H1 (cell line): ENCODE results near the gene FBXL17. TPM values are rescaled to one million over a fixed set of nuclear protein-coding genes. Genes with fewer than 3 reads are reported as not detected.

ENCODE experiments used
- CTCF ChIA-PET: fragments of 300-600 bp; sonication (Branson Sonifier 250); formaldehyde crosslinking; loops from one replicate; lab custom pipeline; 2021; ENCODE audit not compliant: partially characterized antibody; lab: Charles Lee
- POLR2A ChIA-PET: fragments of 300-600 bp; sonication (Branson Sonifier 250); formaldehyde crosslinking; loops from one replicate; lab custom pipeline; 2021; ENCODE audit warnings: inconsistent platforms; ENCODE audit not compliant: partially characterized antibody; lab: Charles Lee
- DNase-seq, 2 experiments: peaks; one replicate each; pipeline versions ENCODE4 v3.0.0 to v3.0.0-alpha.2; 2010 to 2022; ENCODE audit warnings: low spot score in 2 of 2, low read depth in 1 of 2, mixed read lengths in 1 of 2
- FAIRE-seq: peaks from 2 replicates; lab custom pipeline; 2011; peaks lifted over from hg19 to GRCh38; lab: Jason Lieb, UNC
- H2AFZ ChIP-seq: 2 replicates; pipeline ENCODE4 v1.8.1; 2012; ENCODE audit warnings: low read length, inconsistent platforms
- H2AK5ac ChIP-seq: 2 replicates; pipeline ENCODE4 v1.6.1; 2013; ENCODE audit warnings: low read depth, low read length
- H2BK120ac ChIP-seq: replicated peaks from 2 replicates; pipeline ENCODE3; 2013; ENCODE audit warnings: low read depth, low read length, inconsistent platforms
- H2BK12ac ChIP-seq: 2 replicates; pipeline ENCODE4 v1.6.1; 2013; ENCODE audit warnings: low read depth, low read length
- H2BK15ac ChIP-seq: 2 replicates; pipeline ENCODE4 v1.6.1; 2013; ENCODE audit warnings: low read length
- H2BK20ac ChIP-seq: 2 replicates; pipeline ENCODE4 v1.6.1; 2013; ENCODE audit warnings: low read length
- H2BK5ac ChIP-seq: 2 replicates; pipeline ENCODE4 v1.6.1; 2013; ENCODE audit warnings: low read depth, low read length
- H3K14ac ChIP-seq: 2 replicates; pipeline ENCODE4 v1.6.1; 2013; ENCODE audit warnings: inconsistent platforms; ENCODE audit not compliant: insufficient read length
- H3K18ac ChIP-seq: 2 replicates; pipeline ENCODE4 v1.6.1; 2013; ENCODE audit warnings: low read length; ENCODE audit errors: extremely low read depth
- H3K23ac ChIP-seq: 2 replicates; pipeline ENCODE4 v1.6.1; 2013; ENCODE audit warnings: inconsistent platforms; ENCODE audit not compliant: insufficient read length
- H3K23me2 ChIP-seq: 2 replicates; pipeline ENCODE4 v1.6.1; 2013; ENCODE audit warnings: low read depth, low read length
- H3K27ac ChIP-seq: 2 replicates; pipeline ENCODE4 v1.6.1; 2011; ENCODE audit warnings: low read depth, low read length, inconsistent platforms
- H3K27me3 ChIP-seq, 4 experiments: replicated peaks in 1 of 4; 1 replicate in 1 of 4; 2 replicates in 3 of 4; pipeline versions ENCODE4 v1.6.1 to v1.8.1; 2011 to 2013; ENCODE audit warnings: low read length in 3 of 4, mild to moderate bottlenecking in 3 of 4, inconsistent platforms in 2 of 4, mixed read lengths in 2 of 4, moderate library complexity in 1 of 4; ENCODE audit not compliant: control insufficient read depth in 3 of 4, insufficient read depth in 3 of 4; ENCODE audit errors: extremely low read depth in 1 of 4
- H3K36me3 ChIP-seq, 4 experiments: 2 replicates each; pipeline versions ENCODE4 v1.6.1 to v1.8.1; 2011 to 2013; ENCODE audit warnings: mild to moderate bottlenecking in 4 of 4, low read length in 3 of 4, moderate library complexity in 2 of 4, control low read depth in 1 of 4, inconsistent platforms in 1 of 4; ENCODE audit not compliant: insufficient read depth in 4 of 4, control insufficient read depth in 2 of 4
- H3K4ac ChIP-seq: replicated peaks from 2 replicates; pipeline ENCODE3; 2013; ENCODE audit warnings: low read length, low read depth, mixed read lengths, inconsistent platforms; ENCODE audit not compliant: insufficient read length
- H3K4me1 ChIP-seq, 4 experiments: replicated peaks in 1 of 4; 1 replicate in 1 of 4; 2 replicates in 3 of 4; pipeline versions ENCODE4 v1.6.1 to v1.8.1; 2011 to 2013; ENCODE audit warnings: low read length in 3 of 4, inconsistent platforms in 2 of 4, mixed read lengths in 1 of 4; ENCODE audit not compliant: insufficient read depth in 4 of 4, control insufficient read depth in 3 of 4
- H3K4me2 ChIP-seq, 2 experiments: 2 replicates each; pipeline versions ENCODE4 v1.6.1 to v1.8.1; 2011 to 2013; ENCODE audit warnings: low read depth in 2 of 2, low read length in 2 of 2, control low read depth in 1 of 2, inconsistent platforms in 1 of 2, mild to moderate bottlenecking in 1 of 2; ENCODE audit not compliant: insufficient read depth in 1 of 2
- H3K4me3 ChIP-seq, 4 experiments: fragments of 200-600, 300-600 bp in 1 of 4; sonication (generic), shearing (Covaris generic), sonication (Bioruptor Twin) in 1 of 4; 2 replicates each; pipeline versions ENCODE4 v1.5.1 to v1.8.1; 2011 to 2016; ENCODE audit warnings: low read length in 4 of 4, low read depth in 3 of 4, control low read depth in 2 of 4, inconsistent platforms in 2 of 4, mild to moderate bottlenecking in 2 of 4, mixed read lengths in 1 of 4, moderate library complexity in 1 of 4; ENCODE audit not compliant: insufficient read depth in 2 of 4; ENCODE audit errors: extremely low read depth in 1 of 4
- H3K56ac ChIP-seq: replicated peaks from 2 replicates; pipeline ENCODE3; 2013; ENCODE audit warnings: low read depth, mild to moderate bottlenecking, mixed read lengths, low read length, inconsistent platforms; ENCODE audit not compliant: insufficient read length
- H3K79me1 ChIP-seq: 2 replicates; pipeline ENCODE4 v1.6.1; 2013; ENCODE audit warnings: low read depth, low read length, control low read depth
- H3K79me2 ChIP-seq, 2 experiments: 2 replicates each; pipeline versions ENCODE4 v1.6.1 to v1.8.1; 2012 to 2013; ENCODE audit warnings: low read length in 2 of 2, mild to moderate bottlenecking in 2 of 2, inconsistent platforms in 1 of 2; ENCODE audit not compliant: insufficient read depth in 2 of 2, control insufficient read depth in 1 of 2
- H3K9ac ChIP-seq, 4 experiments: replicated peaks in 1 of 4; 1 replicate in 1 of 4; 2 replicates in 3 of 4; pipeline versions ENCODE4 v1.6.1 to v1.8.1; 2011 to 2013; ENCODE audit warnings: low read depth in 3 of 4, low read length in 3 of 4, control low read depth in 2 of 4, mild to moderate bottlenecking in 2 of 4, moderate library complexity in 2 of 4, inconsistent platforms in 1 of 4; ENCODE audit errors: extremely low read depth in 1 of 4
- H3K9me3 ChIP-seq, 2 experiments: 2 replicates each; pipeline versions ENCODE4 v1.6.1 to v1.8.1; 2012 to 2013; ENCODE audit warnings: mild to moderate bottlenecking in 2 of 2, moderate library complexity in 2 of 2, control low read depth in 1 of 2, inconsistent platforms in 1 of 2, low read depth in 1 of 2, low read length in 1 of 2, mixed read lengths in 1 of 2; ENCODE audit not compliant: insufficient read depth in 2 of 2
- H4K20me1 ChIP-seq, 2 experiments: replicated peaks in 1 of 2; 2 replicates each; pipeline versions ENCODE3 to v1.8.1; 2011 to 2013; ENCODE audit warnings: inconsistent platforms in 2 of 2, low read length in 2 of 2, mild to moderate bottlenecking in 1 of 2; ENCODE audit not compliant: insufficient read depth in 2 of 2, control insufficient read depth in 1 of 2
- H4K5ac ChIP-seq: 2 replicates; pipeline ENCODE4 v1.6.1; 2013; ENCODE audit warnings: low read length, low read depth, mixed read lengths, inconsistent platforms; ENCODE audit not compliant: insufficient read length
- H4K8ac ChIP-seq: 2 replicates; pipeline ENCODE4 v1.8.0; 2013; ENCODE audit warnings: mild to moderate bottlenecking, moderate library complexity, low read length, inconsistent platforms; ENCODE audit not compliant: insufficient read depth; ENCODE audit errors: extremely low read depth
- H4K91ac ChIP-seq: replicated peaks from 2 replicates; pipeline ENCODE3; 2013; ENCODE audit warnings: low read length, mixed read lengths, inconsistent platforms; ENCODE audit not compliant: insufficient read length
- E2F6 ChIP-seq: IDR thresholded peaks from 2 replicates; pipeline ENCODE4 v1.6.1; 2012; ENCODE audit warnings: inconsistent platforms
- EGR1 ChIP-seq: IDR thresholded peaks from 2 replicates; pipeline ENCODE4 v1.6.1; 2011; ENCODE audit warnings: low read depth, low read length, borderline replicate concordance
- GABPA ChIP-seq: IDR thresholded peaks from 2 replicates; pipeline ENCODE4 v1.6.1; 2011; ENCODE audit warnings: mild to moderate bottlenecking, low read length, moderate library complexity, borderline replicate concordance; ENCODE audit not compliant: insufficient read depth
- TAF1 ChIP-seq: IDR thresholded peaks from 2 replicates; pipeline ENCODE4 v1.6.1; 2011; ENCODE audit warnings: mild to moderate bottlenecking, low read depth, low read length
- WGBS, 2 experiments: shearing (Covaris generic) in 1 of 2; methylation state at CpG; one replicate each; pipeline versions ENCODE4 v1.1.6 to v1.1.7; 2013 to 2015; ENCODE audit warnings: low lambda C conversion rate in 2 of 2, mixed read lengths in 2 of 2, inconsistent platforms in 1 of 2, low coverage in 1 of 2, missing lambda C conversion rate in 1 of 2; ENCODE audit not compliant: insufficient replicate concordance in 2 of 2, insufficient coverage in 1 of 2, insufficient read length in 1 of 2; ENCODE audit errors: extremely low coverage in 1 of 2, missing lambda C conversion rate in 1 of 2; 5-methylcytosine and 5-hydroxymethylcytosine counted together
- polyA plus RNA-seq, 7 experiments: library from polyadenylated mRNA; depleted of rRNA in 3 of 7; stranded (reverse) in 5 of 7; unstranded in 2 of 7; fragments of >200 nt in 5 of 7; fragments of 200-250 nt in 2 of 7; gene quantifications; 1 replicate in 5 of 7; 2 replicates in 1 of 7; 4 replicates in 1 of 7; pipeline versions ENCODE4 v1.2.1 to v1.2.3, GENCODE V29; 2011 to 2013; ENCODE audit warnings: missing spikeins in 2 of 7, mixed read lengths in 2 of 7
- total RNA-seq: library from RNA; stranded (reverse); fragmentation: NEBNext Ultra II Directional; extraction: Animal tissue kit (Norgen Biotek cat#: 25700); gene quantifications from 2 replicates; pipeline ENCODE4 v1.2.1, GENCODE V29; 2021

FBXL17 gene
- total and polyA plus RNA-seq, 2 of the 8 experiments (the other 6 are each of a cell fraction or from before 2014, with no cell fraction given) = 0.35 to 4.3 TPM

GRCh38 chr5:108249785-108250426 lies 132.0 kb downstream of the FBXL17 start:
- H2AFZ ChIP-seq = no peak overlapping the region
- no peaks in the 10 kb centered on the region for H4K20me1 ChIP-seq
- TF ChIP-seq EGR1 (no peak), E2F6 (no peak), GABPA (no peak), TAF1 (no peak)
- TF ChIP-seq, all 59 proteins: peak for 0
- H3K4me3 ChIP-seq = no peak overlapping the region
- FAIRE-seq = no peak
- no peak overlapping the region for H3K23ac ChIP-seq
- no peak overlapping the region for H2BK5ac ChIP-seq
- no peaks in the 10 kb centered on the region for H3K36me3 ChIP-seq
- H3K56ac ChIP-seq = no peak overlapping the region
- no peak overlapping the region for H4K91ac ChIP-seq
- no peaks in the 10 kb centered on the region for H3K27me3 ChIP-seq
- no peak overlapping the region for H3K14ac ChIP-seq
- H3K27ac ChIP-seq = no peak overlapping the region
- H3K79me2 ChIP-seq = no peaks in the 10 kb centered on the region
- DNase-seq = no peak
- CTCF ChIA-PET = interaction anchor here (0.8 to 1.3 kb wide), 3 partner anchors 9 to 132 kb away, joined by 3 to 5 read pairs (median 4); no protein-coding TSS in a partner anchor
- no peak overlapping the region for H3K4ac ChIP-seq
- POLR2A ChIA-PET = no interaction called here
- no peak overlapping the region for H3K4me2 ChIP-seq
- no peaks in the 10 kb centered on the region for H3K23me2 ChIP-seq
- no peak overlapping the region for H2BK120ac ChIP-seq
- no peak overlapping the region for H2BK20ac ChIP-seq
- no peaks in the 10 kb centered on the region for H3K9me3 ChIP-seq
- no peak overlapping the region for H4K8ac ChIP-seq
- no peaks in the 10 kb centered on the region for H3K4me1 ChIP-seq
- H3K9ac ChIP-seq = no peak overlapping the region
- 85% methylated on average over 3 of the region's 3 CpGs; no CpG with 5 or more reads in 1 of the 2 experiments for WGBS, 2 experiments
- H2BK12ac ChIP-seq = no peak overlapping the region
- H4K5ac ChIP-seq = no peak overlapping the region
- no peak overlapping the region for H3K18ac ChIP-seq
- no peak overlapping the region for H2AK5ac ChIP-seq
- H3K79me1 ChIP-seq = no peaks in the 10 kb centered on the region
- H2BK15ac ChIP-seq = no peak overlapping the region
